ENCODE data around the gene UGT1A8.
"Not testable (repeated sequence)": the region's sequence is repeated elsewhere in the genome, so short reads cannot be mapped to it uniquely, and the experiment has no call there.

Gene UGT1A8

DNA sequence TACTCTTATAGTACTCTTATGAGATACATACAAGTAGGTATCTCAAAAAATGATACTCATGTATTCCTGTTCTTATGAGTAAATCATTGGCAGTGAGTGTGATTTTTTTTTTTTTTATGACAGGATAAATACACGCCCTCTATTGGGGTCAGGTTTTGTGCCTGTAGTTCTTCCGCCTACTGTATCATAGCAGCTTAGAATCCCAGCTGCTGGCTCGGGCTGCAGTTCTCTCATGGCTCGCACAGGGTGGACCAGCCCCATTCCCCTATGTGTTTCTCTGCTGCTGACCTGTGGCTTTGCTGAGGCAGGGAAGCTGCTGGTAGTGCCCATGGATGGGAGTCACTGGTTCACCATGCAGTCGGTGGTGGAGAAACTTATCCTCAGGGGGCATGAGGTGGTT lies at the start of gene UGT1A8:
UGT1A8 (plus strand) TSS at position 158 of the 400 bp plus-strand sequence; CDS start at position 233, 75 bp downstream.
- DNase-seq, result not testable (repeated sequence)

DNA sequence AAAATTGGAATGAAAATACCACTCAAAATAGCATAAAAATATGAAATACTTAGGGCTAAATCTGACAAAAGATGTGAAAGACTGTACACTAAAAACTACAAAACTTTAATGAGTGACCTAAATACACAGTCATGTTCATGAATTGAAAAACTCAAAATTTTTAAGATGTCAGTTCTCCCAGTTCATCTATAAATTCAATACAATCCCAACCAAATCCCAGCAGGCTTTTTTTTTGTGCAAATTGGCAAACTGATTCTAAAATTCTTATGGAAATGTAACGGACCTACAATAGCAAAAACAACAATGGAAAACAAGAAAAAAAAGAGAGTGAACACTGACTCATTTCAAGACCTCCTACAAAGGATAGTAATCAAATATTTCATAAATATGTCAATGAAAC lies 46.4 kb upstream of the UGT1A8 start:
- no peak for DNase-seq

DNA sequence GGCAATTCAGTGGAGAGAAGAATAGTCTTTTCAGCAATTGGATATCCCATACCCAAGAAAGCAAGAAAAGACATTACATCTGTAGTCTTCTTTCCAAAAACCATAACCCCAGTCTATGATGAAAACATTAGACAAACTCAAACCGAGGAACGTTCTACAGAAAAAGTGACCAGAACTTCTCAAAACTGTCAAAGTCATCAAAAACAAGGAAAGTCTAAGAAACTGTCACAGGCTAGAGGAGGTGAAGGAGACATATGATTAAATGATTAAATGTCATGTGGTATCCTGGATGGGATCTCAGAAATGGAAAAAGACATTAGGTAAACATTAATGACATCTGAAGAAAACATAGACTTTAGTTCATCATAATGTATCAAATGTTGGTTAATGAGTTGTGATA lies 46.0 kb upstream of the UGT1A8 start:
- DNase-seq, result no peak

DNA sequence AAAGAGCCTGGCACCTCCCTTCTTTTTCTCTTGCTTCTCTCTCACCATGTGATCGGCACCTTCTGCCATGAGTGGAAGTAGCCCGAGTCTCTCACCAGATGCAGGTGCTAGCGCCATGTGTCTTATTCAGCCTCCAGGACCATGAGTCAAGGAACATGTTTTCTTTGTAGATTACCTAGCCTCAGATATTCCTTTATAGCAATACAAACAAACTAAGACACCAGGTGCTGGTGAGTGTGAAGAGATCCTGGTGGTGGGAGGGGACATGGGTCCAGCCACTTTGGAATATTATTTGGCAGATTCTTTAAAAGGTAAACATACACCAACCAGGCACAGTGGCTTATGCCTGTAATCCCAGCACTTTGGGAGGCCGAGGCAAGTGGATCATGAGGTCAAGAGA lies 45.0 kb upstream of the UGT1A8 start:
- DNase-seq, result no peak

DNA sequence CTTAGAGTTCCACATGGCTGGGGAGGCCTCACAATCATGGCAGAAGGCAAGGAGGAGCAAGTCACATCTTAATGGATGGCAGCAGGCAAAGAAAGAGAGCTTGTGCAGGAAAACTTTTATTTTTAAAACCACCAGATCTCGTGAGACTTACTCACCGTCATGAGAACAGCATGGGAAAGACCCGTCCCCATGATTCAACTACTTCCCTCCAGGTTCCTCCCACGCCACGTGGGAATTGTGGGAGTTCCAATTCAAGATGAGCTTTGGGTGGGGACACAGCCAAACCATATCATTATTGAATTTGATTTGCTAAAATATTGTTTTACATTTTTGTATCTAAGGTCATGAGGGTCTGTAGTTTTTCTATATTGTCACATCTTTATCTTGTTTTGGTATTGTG lies 40.1 kb upstream of the UGT1A8 start:
- DNase-seq, result not testable (repeated sequence)

DNA sequence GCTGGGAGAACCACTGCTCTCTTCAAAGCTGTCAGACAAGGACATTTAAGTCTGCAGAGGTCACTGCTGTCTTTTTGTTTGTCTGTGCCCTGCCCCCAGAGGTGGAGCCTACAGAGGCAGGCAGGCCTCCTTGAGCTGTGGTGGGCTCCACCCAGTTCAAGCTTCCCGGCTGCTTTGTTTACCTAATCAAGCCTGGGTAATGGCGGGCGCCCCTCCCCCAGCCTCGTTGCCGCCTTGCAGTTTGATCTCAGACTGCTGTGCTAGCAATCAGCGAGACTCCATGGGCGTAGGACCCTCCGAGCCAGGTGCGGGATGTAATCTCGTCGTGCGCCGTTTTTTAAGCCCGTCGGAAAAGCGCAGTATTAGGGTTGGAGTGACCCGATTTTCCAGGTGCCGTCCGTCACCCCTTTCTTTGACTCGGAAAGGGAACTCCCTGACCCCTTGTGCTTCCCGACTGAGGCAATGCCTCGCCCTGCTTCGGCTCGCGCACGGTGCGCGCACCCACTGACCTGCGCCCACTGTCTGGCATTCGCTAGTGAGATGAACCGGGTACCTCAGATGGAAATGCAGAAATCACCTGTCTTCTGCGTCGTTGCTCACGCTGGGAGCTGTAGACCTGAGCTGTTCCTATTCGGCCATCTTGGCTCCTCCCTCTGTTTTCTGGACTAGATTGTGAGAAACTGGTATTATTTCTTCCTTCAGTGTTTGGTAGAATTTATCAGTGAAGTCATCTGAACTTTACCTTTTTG lies 34.0 kb upstream of the UGT1A8 start:
- DNase-seq, result not testable (repeated sequence)

DNA sequence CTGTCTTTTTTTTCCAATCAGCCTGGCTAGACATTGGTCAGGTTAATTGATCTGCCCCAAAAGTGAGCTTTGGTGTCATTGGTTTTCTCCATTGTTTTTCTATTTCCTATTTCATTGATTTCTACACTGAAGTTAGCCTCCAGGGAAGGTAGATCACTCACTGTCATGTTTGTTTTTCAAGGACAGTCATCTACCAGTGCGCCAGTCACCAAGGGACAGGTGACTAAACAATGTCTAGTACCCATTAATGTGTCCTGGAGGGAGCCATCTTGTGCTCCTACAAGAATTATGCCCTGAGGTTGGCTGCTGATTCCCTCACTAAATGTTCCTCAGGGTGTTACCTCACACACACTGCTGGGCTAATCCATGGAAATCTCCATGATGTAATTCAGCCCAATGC lies 33.2 kb upstream of the UGT1A8 start:
- no peak for DNase-seq

DNA sequence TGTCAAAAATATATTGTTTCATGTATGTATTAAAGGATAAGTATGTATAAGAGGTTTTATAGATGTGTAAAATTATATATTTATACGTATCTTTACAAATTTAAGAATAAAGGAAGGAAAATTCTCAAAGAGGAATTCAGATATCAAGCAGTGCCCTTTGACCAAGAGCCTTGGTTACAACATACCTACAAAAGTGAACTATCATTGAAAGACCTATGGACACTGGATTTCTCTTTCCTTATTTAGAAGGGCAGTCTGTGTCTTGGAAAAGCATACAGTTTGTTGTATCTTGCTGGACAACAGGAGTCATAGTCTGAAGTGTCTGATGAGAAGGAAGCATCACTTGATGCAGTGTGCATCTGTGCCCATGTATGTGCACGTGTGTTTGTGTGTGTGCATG lies 29.0 kb upstream of the UGT1A8 start:
- DNase-seq, result no peak

DNA sequence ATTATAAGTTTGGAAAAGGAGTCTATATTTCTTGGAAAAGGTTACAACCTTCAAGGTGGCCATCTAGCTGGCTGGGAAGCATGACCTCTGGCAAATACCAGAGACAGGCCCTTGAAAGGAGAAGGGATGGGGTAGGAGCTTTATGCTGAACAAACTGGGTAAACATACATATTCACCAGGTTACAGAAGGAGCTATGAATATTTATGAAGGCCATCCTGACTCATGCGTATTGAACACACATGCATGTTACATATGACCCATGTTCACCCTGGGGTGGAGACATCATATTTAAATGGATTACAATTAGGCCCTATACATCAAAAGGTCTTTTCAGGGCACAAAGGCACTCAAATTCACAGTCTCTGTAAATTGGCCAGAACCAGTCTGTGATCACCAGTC lies 24.7 kb upstream of the UGT1A8 start:
- not testable (repeated sequence) for DNase-seq

DNA sequence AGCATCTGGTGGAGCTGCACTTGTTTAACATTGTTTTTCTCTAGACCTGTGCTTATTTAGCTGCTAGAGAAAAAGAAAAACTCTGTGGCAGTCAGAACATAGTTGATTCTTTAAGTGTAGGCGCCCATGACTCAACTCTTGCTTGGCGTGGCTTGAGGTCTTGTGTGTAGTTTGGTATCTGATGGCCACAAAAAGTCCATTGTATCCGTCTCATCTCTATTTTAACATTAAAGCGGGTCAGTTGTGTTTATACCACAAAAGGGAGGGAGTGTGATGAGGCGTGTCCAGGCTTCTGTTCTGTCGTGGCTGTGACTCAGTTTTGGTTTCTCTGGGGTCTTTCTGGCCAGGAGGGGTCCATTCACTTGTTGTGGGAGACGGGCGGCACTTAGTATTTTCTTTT lies 24.2 kb upstream of the UGT1A8 start:
- DNase-seq, result no peak

DNA sequence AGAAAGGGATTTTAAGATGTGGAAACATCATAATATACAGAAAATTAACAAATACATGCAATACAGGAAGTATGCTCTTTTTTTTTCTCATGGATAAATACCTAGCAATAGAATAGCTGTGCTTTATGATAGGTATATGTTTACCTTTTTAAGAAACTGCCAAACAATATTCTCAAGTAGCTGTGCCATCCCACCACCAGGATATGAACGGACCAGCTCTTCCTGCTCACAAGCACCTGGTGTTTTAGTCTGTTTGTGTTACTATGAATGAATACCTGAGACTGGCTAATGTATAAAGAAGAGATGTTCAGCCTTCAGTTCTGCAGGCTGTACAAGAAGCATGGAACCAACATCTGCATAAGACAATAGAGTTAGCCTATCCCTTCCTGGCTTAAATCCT lies 19.9 kb upstream of the UGT1A8 start:
- DNase-seq, result no peak

DNA sequence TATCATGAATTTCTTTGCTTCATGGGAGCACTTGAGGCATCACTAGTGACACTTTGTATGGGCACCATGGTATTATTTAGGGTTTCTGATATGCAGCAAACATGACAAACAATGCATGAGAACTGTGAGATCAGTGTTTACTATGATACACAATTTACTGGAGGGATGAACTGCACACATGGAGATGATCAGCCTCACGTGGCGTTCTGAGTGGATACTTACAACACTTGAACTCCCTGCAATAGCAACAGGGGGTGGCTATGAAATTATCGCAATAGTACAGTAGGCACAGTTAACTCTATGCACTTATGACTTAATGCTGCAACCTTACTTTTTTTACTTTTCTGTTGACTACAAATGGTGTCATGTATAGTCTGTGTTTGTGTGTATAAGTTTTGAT lies 18.5 kb upstream of the UGT1A8 start:
- no peak for DNase-seq

DNA sequence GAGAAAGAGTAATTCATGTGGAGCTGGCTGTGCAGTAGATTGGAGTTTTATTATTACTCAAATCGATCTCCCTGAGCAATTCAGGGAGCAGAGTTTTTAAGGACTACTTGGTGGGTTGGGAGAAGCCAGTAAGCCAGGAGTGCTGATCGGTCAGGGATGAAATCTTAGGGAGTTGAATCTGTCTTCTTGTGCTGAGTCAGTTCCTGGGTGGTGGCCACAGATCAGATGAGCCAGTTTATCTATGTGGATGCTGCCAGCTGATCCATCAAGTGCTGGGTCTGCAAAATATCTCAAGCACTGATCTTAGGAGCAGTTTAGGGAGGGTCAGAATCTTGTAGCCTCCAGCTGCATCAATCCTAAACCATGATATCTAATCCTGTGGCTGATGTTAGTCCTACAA lies 17.0 kb upstream of the UGT1A8 start:
- no peak for DNase-seq

DNA sequence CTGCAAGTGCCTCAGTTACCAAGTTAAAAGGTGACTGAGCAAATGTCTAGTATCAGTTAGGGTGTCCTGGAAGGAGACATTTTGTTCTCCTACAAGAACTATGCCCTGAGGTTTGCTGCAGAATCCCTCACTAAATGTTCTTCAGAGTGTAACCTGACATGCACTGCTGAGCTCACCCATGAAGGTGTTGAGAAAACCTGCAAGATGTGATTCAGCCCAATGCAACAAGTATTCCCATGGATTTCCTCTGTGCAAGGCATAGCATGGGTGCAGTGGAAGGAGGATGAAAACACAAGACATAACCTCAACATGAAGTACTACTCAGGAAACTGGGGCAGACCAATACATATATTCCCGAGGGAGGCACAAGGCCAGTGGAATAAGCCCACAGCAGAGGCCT lies 15.4 kb upstream of the UGT1A8 start:
- DNase-seq, result no peak

DNA sequence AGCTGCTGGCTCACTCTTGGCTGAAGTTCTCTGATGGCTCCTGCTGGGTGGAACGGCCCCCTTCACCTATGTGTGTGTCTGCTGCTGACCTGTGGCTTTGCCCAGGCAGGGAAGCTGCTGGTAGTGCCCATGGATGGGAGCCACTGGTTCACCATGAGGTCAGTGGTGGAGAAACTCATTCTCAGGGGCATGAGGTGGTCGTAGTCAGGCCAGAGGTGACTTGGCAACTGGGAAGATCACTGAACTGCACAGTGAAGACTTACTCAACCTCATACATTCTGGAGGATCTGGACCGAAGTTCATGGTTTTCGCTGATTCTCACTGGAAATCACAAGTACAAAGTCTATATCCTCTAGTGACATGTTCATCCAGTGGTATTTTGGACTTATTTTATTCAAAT lies 13.9 kb upstream of the UGT1A8 start:
- DNase-seq, result no peak

DNA sequence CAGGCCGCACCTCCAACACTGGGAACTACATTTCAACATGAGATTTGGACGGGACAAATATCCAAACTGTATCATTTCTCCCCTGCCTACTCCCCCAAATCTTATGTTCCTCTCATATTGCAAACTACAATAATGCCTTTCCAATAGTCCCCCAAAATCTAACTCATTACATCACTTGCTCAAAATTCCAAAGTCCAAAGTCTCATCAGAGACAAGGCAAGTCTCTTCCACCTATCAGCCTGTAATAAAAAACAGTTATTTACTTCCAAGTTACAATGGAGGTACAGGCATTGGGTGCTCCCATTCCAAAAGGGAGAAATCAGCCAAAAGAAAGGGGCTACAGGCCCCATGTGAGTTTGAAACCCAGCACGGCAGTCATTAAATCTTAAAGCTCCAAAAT lies 12.6 kb upstream of the UGT1A8 start:
- DNase-seq, result no peak

DNA sequence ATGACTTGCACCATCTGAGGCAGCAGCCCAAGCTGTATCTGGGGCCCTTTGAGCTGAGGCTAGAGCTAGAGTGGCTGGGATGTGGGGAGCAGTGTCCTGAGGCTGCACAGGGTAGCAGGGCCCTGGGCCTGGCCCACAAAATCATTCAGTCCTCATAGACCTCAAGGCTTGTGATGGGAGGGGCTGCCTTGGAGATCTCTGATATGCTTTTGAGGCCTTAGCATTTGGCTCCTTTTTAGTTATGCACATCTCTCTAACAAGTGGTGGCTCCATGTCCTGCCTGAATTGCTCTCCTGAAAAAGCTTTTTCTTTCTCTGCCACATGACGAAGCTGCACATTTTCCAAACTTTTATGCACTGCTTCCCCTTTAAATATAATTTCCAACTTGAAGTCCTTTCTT lies 11.8 kb upstream of the UGT1A8 start:
- no peak for DNase-seq

DNA sequence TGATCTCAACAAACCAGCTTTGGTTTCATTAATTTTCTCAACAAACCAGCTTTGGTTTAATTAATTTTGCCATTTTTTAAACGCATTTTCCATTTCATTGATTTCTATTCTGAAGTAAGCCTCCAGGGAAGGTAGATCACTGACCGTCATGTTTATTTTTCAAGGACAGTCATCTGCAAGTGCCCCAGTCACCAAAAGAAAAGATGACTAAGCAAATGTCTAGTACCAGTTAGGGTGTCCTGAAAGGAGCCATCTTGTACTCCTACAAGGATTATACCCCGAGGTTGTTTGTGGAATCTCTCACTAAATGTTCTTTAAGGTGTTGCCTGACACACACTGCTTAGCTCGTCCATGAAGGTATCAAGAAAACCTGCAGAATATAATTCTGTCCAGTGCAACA lies 6.1 kb upstream of the UGT1A8 start:
- DNase-seq, result no peak

DNA sequence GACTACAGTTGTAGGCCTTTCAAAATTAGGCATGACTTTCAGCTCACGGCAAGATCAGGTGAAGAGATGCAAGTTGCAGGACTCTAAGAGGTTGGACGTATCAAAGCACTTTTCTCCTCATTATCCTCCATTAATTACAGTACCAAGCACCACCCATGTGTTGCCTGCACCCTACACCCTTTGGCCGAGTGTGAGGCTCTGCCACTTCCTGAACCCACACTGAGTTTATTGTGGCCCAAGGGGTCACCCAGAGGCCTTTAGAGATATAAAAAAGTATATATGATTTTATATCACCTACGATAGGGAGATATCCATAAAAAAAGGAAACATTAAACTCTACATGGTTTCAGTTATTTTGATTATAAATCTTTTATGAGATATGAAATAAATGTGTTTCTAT lies 2.8 kb downstream of the UGT1A8 start:
- DNase-seq, result no peak

DNA sequence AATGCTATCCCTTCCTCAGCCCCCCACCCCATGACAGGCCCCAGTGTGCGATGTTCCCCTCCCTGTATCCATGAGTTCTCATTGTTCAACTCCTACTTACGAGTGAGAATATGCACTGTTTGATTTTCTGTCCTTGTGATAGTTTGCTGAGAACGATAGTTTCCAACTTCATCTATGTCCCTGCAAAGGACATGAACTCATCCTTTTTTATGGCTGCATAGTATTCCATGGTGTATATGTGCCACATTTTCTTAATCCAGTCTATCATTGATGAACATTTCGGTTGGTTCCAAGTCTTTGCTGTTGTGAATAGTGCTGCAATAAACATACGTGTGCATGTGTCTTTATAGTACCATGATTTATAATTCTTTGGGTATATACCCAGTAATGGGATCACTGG lies 4.4 kb downstream of the UGT1A8 start:
- DNase-seq, result not testable (repeated sequence)

DNA sequence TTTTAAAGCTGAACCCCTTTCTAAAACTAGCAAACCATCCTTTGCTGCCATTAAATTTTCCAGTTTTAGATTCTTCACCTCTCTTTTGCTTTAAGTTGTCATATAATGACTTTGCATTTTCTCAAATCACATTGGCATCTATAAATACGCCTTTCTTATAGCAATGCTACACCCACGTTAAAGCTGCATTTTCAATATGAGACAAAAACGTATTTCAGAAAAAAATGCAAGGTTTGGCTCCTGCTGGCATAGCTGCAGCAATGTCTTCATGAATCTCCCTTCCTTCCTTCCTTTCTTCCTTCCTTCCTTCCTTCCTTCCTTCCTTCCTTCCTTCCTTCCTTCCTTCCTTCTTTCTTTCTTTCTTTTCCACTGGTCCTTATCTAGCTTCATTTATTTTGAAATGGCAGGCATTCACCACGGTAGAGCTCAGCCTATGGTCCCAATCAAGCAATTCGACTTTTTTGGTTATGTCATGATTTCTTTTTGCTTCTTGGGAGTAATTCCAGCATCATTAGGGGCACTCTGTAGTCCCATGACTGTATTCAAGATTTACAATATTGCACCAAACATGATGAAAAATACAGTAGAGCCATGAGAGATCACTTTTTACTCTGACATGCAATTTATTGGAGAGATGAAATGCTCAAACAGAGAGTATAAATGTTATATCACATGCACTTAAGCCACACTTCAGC lies 10.0 kb downstream of the UGT1A8 start:
- DNase-seq, result no peak

DNA sequence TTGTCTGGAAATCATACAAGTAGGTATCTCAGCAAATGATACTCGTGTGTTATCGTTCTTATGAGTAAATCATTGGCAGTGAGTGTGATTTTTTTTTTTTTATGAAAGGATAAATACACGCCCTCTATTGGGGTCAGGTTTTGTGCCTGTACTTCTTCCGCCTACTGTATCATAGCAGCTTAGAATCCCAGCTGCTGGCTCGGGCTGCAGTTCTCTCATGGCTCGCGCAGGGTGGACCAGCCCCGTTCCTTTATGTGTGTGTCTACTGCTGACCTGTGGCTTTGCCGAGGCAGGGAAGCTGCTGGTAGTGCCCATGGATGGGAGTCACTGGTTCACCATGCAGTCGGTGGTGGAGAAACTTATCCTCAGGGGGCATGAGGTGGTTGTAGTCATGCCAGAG lies 18.9 kb downstream of the UGT1A8 start, which contains the start of gene UGT1A10:
UGT1A10 (plus strand) TSS at position 143 of the 400 bp plus-strand sequence; CDS start at position 218, 75 bp downstream.
- not testable (repeated sequence) for DNase-seq

DNA sequence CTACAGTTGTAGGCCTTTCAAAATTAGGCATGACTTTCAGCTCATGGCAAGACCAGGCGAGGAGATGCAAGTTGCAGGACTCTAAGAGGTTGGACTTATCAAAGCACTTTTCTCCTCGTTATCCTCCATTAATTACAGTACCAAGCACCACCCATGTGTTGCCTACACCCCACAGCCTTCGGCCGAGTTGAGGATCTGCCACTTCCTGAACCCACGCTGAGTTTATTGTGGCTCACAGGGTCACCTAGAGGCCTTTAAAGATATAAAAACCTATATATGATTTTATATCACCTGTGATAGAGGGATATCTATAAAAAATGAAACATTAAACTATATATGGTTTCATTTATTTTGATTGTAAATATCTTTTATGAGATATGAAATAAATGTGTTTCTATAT lies 21.4 kb downstream of the UGT1A8 start:
- DNase-seq, result no peak

DNA sequence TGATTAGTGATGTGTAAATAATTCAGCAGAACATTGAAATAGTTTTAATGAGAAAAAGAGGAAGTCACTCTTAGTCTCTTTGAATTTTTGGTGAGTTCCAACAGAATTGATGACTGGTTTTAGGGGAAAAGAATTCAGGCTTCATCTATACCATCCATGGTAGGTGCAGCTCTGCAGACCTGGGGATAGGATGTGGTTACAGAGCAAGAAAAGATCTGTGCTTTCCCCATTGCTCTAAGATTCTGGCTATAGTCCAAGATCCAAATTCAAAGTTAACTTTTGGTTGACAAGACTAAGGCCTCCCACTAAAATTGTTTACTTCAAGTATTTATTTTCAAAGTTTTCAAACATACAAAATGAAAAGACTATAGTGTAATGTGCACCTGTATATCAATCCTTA lies 22.4 kb downstream of the UGT1A8 start:
- no peak for DNase-seq

DNA sequence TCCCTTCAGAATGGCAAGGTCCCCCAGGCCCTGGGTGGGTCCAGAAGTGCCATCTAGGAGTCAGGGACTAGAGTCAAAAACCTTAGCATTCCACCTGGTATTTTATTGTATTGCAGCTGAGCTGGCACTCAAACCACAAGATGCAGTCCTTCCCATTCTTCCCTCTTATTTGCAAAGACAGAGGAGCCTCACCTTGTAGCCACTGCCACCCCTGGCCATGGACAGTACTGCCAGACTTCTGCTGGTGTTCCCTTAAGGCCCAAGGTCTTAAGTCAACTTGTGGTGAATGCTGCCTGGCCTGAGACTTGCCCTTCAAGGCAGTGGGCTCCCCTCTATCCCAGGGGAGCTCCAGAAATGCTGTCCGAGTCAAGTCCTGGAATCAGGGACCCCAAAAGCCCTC lies 25.7 kb downstream of the UGT1A8 start:
- no peak for DNase-seq
